Neuronal stem cell (in vitro differentiated cells): ENCODE measurements around the gene ZNF644.

Experiments
- DNase-seq: peaks from one replicate; pipeline ENCODE4 v3.0.0-alpha.2; 2013; ENCODE audit warnings: low spot score
- H2AFZ ChIP-seq: one replicate; pipeline ENCODE4 v1.6.1; 2013; ENCODE audit warnings: mild to moderate bottlenecking, low read length, inconsistent platforms
- H2AK5ac ChIP-seq: 2 replicates; pipeline ENCODE4 v1.6.1; 2013; ENCODE audit warnings: low read depth, mild to moderate bottlenecking, inconsistent platforms, low read length, moderate library complexity, mixed read lengths
- H2BK120ac ChIP-seq: 2 replicates; pipeline ENCODE4 v1.6.1; 2013; ENCODE audit warnings: low read depth, mild to moderate bottlenecking, inconsistent platforms, low read length, moderate library complexity, mixed read lengths
- H2BK12ac ChIP-seq: one replicate; pipeline ENCODE4 v1.6.1; 2013; ENCODE audit warnings: low read length, inconsistent platforms
- H2BK15ac ChIP-seq: 2 replicates; pipeline ENCODE4 v1.6.1; 2013; ENCODE audit warnings: mild to moderate bottlenecking, low read length, inconsistent platforms, mixed read lengths
- H2BK5ac ChIP-seq: one replicate; pipeline ENCODE4 v1.6.1; 2013; ENCODE audit warnings: inconsistent platforms, mild to moderate bottlenecking, low read length, moderate library complexity
- H3K14ac ChIP-seq: one replicate; pipeline ENCODE4 v1.6.1; 2013; ENCODE audit warnings: low read length, inconsistent platforms
- H3K18ac ChIP-seq: 2 replicates; pipeline ENCODE4 v1.6.1; 2013; ENCODE audit warnings: low read length, inconsistent platforms
- H3K23ac ChIP-seq: 2 replicates; pipeline ENCODE4 v1.6.1; 2013; ENCODE audit warnings: low read depth, mild to moderate bottlenecking, mixed read lengths, low read length, inconsistent platforms; ENCODE audit not compliant: poor library complexity
- H3K27ac ChIP-seq: replicated peaks from 3 replicates; pipeline ENCODE4 v1.5.1; 2013; ENCODE audit warnings: low read length, inconsistent platforms
- H3K27me3 ChIP-seq, 3 experiments: 2 replicates each; pipeline ENCODE4 v1.6.1; 2013; ENCODE audit warnings: low read length in 3 of 3, mild to moderate bottlenecking in 2 of 3, inconsistent platforms in 1 of 3, low read depth in 1 of 3, mixed read lengths in 1 of 3, moderate library complexity in 1 of 3; ENCODE audit not compliant: control insufficient read depth in 3 of 3, insufficient read depth in 3 of 3
- H3K36me3 ChIP-seq, 2 donors: replicated peaks in 1 of 2; 2 replicates each; pipeline ENCODE4 v1.6.1; 2013; ENCODE audit warnings: low read length in 2 of 2; ENCODE audit not compliant: control insufficient read depth in 2 of 2, insufficient read depth in 2 of 2
- H3K4ac ChIP-seq: 2 replicates; pipeline ENCODE4 v1.6.1; 2013; ENCODE audit warnings: inconsistent platforms, mild to moderate bottlenecking, low read length, moderate library complexity
- H3K4me1 ChIP-seq, 2 donors: 1 replicate in 1 of 2; 2 replicates in 1 of 2; pipeline ENCODE4 v1.6.1; 2013; ENCODE audit warnings: low read length in 2 of 2, low read depth in 1 of 2; ENCODE audit not compliant: control insufficient read depth in 2 of 2, insufficient read depth in 1 of 2
- H3K4me2 ChIP-seq: one replicate; pipeline ENCODE4 v1.6.1; 2013; ENCODE audit warnings: mild to moderate bottlenecking, low read length, inconsistent platforms; ENCODE audit not compliant: insufficient read depth, poor library complexity, severe bottlenecking
- H3K4me3 ChIP-seq, 2 donors: 2 replicates each; pipeline ENCODE4 v1.5.1; 2013; ENCODE audit warnings: low read length in 2 of 2, mild to moderate bottlenecking in 2 of 2, inconsistent platforms in 1 of 2, moderate library complexity in 1 of 2
- H3K79me1 ChIP-seq: one replicate; pipeline ENCODE4 v1.6.1; 2013; ENCODE audit warnings: low read depth, mild to moderate bottlenecking, inconsistent platforms, low read length, moderate library complexity
- H3K9ac ChIP-seq: one replicate; pipeline ENCODE4 v1.6.1; 2013; ENCODE audit warnings: mild to moderate bottlenecking, low read depth, low read length, inconsistent platforms; ENCODE audit not compliant: poor library complexity
- H3K9me3 ChIP-seq, 2 donors: replicated peaks in 1 of 2; 2 replicates each; pipeline versions ENCODE3 to v1.6.1; 2013; ENCODE audit warnings: low read length in 2 of 2, mild to moderate bottlenecking in 2 of 2, inconsistent platforms in 1 of 2, low read depth in 1 of 2, mixed read lengths in 1 of 2, moderate library complexity in 1 of 2; ENCODE audit not compliant: control insufficient read depth in 2 of 2, insufficient read depth in 1 of 2
- H4K8ac ChIP-seq: one replicate; pipeline ENCODE4 v1.6.1; 2013; ENCODE audit warnings: low read depth, mild to moderate bottlenecking, inconsistent platforms, low read length, moderate library complexity
- H4K91ac ChIP-seq: one replicate; pipeline ENCODE4 v1.6.1; 2013; ENCODE audit warnings: low read length, low read depth, mild to moderate bottlenecking, inconsistent platforms; ENCODE audit not compliant: poor library complexity
- WGBS, 2 donors: extraction: QIAGEN DNeasy Blood & Tissue Kit; methylation state at CpG; one replicate each; pipeline ENCODE4 v1.1.7; 2013; ENCODE audit warnings: missing lambda C conversion rate in 2 of 2, mixed read lengths in 1 of 2; ENCODE audit not compliant: insufficient read length in 2 of 2, insufficient replicate concordance in 1 of 2; ENCODE audit errors: extremely low coverage in 2 of 2; 5-methylcytosine and 5-hydroxymethylcytosine counted together

ZNF644 gene

GRCh38 chr1:90990779-90991178 is 31.1 kb downstream of the ZNF644 start:
- H3K79me1 ChIP-seq: no peaks in the 10 kb centered on the region
- DNase-seq: no peak
- H3K27me3 ChIP-seq: no peaks in the 10 kb centered on the region
- H3K4me1 ChIP-seq: no peaks in the 10 kb centered on the region
- H2AFZ ChIP-seq: no peak overlapping the region
- peaks cover 4 to 47% of the 10 kb centered on the region in 2 donors for H3K36me3 ChIP-seq
- no peak overlapping the region for H3K23ac ChIP-seq
- no peak overlapping the region for H3K4me2 ChIP-seq
- H3K4me3 ChIP-seq: no peak overlapping the region
- no peak overlapping the region for H4K8ac ChIP-seq
- no peak overlapping the region for H4K91ac ChIP-seq
- no peak overlapping the region for H2BK120ac ChIP-seq
- no peak overlapping the region for H2AK5ac ChIP-seq
- no peak overlapping the region for H3K14ac ChIP-seq
- no CpG with 5 or more reads among the region's 4 CpGs for WGBS, 2 donors
- H2BK12ac ChIP-seq: no peak overlapping the region
- no peak overlapping the region for H2BK5ac ChIP-seq
- H3K27ac ChIP-seq: no peak overlapping the region
- no peak overlapping the region for H3K9ac ChIP-seq
- no peak overlapping the region for H3K18ac ChIP-seq
- peaks cover 12 to 75% of the 10 kb centered on the region in 2 donors for H3K9me3 ChIP-seq
- no peak overlapping the region for H2BK15ac ChIP-seq
- no peak overlapping the region for H3K4ac ChIP-seq

- H2BK12ac ChIP-seq: no peak overlapping the region
- no peak overlapping the region for H2AK5ac ChIP-seq
- H3K18ac ChIP-seq: no peak overlapping the region
- no peak overlapping the region for H4K91ac ChIP-seq
- H3K27ac ChIP-seq: no peak overlapping the region
- no peak overlapping the region for H3K14ac ChIP-seq
- H3K4ac ChIP-seq: no peak overlapping the region
- peaks cover 4 to 47% of the 10 kb centered on the region in 2 donors for H3K36me3 ChIP-seq
- no peak overlapping the region for H2BK15ac ChIP-seq
- H4K8ac ChIP-seq: no peak overlapping the region
- no peak overlapping the region for H3K4me2 ChIP-seq
- no peak for DNase-seq
- peaks cover 12 to 75% of the 10 kb centered on the region in 2 donors for H3K9me3 ChIP-seq
- H3K79me1 ChIP-seq: no peaks in the 10 kb centered on the region
- no peak overlapping the region for H2BK5ac ChIP-seq
- no peaks in the 10 kb centered on the region for H3K4me1 ChIP-seq
- no peak overlapping the region for H3K4me3 ChIP-seq
- H3K9ac ChIP-seq: no peak overlapping the region
- no peak overlapping the region for H2AFZ ChIP-seq
- no peaks in the 10 kb centered on the region for H3K27me3 ChIP-seq
- no peak overlapping the region for H3K23ac ChIP-seq
- no peak overlapping the region for H2BK120ac ChIP-seq
Measured at GRCh38 chr1:90989990-90990389, 31.8 kb downstream of the ZNF644 start.

- Histone ChIP-seq H3K4me2 (no peak overlapping the region), H3K27ac (no peak overlapping the region), H3K18ac (no peak overlapping the region), H3K9ac (no peak overlapping the region), H3K14ac (no peak overlapping the region), H3K4ac (no peak overlapping the region), H3K36me3 (peaks cover 4 to 45% of the 10 kb centered on the region in 2 donors), H3K4me3 (no peak overlapping the region), H4K91ac (no peak overlapping the region), H3K4me1 (no peaks in the 10 kb centered on the region), H2BK5ac (no peak overlapping the region), H3K27me3 (no peaks in the 10 kb centered on the region), H3K9me3 (peaks cover 10 to 69% of the 10 kb centered on the region in 2 donors), H3K23ac (no peak overlapping the region), H2AK5ac (no peak overlapping the region), H2BK15ac (no peak overlapping the region), H4K8ac (no peak overlapping the region), H3K79me1 (no peaks in the 10 kb centered on the region), H2AFZ (no peak overlapping the region), H2BK120ac (no peak overlapping the region), H2BK12ac (no peak overlapping the region)
- no CpG with 5 or more reads among the region's 4 CpGs for WGBS, 2 donors
- no peak for DNase-seq
Measured at GRCh38 chr1:90989302-90989701, 32.5 kb downstream of the ZNF644 start.

GRCh38 chr1:90987841-90988240 is 34.0 kb downstream of the ZNF644 start:
- Histone ChIP-seq H3K4me1 (no peaks in the 10 kb centered on the region), H2BK120ac (no peak overlapping the region), H3K4ac (no peak overlapping the region), H3K9me3 (peaks cover 8 to 65% of the 10 kb centered on the region in 2 donors), H2AK5ac (no peak overlapping the region), H3K14ac (no peak overlapping the region), H2BK5ac (no peak overlapping the region), H3K9ac (no peak overlapping the region), H3K4me2 (no peak overlapping the region), H3K79me1 (no peaks in the 10 kb centered on the region), H3K4me3 (no peak overlapping the region), H2BK12ac (no peak overlapping the region), H4K91ac (no peak overlapping the region), H3K36me3 (peaks cover 4 to 34% of the 10 kb centered on the region in 2 donors), H3K23ac (no peak overlapping the region), H4K8ac (no peak overlapping the region), H2BK15ac (no peak overlapping the region), H2AFZ (no peak overlapping the region), H3K27me3 (no peaks in the 10 kb centered on the region), H3K27ac (no peak overlapping the region), H3K18ac (no peak overlapping the region)
- WGBS, 2 donors: no CpG with 5 or more reads among the region's 2 CpGs
- no peak for DNase-seq
